G401.6 (cell line): ENCODE measurements around the gene TMEM30A.

Source experiments
- FAIRE-seq: peaks from 2 replicates; lab custom pipeline; 2012; peaks lifted over from hg19 to GRCh38; lab: Jason Lieb, UNC

Gene TMEM30A

DNA sequence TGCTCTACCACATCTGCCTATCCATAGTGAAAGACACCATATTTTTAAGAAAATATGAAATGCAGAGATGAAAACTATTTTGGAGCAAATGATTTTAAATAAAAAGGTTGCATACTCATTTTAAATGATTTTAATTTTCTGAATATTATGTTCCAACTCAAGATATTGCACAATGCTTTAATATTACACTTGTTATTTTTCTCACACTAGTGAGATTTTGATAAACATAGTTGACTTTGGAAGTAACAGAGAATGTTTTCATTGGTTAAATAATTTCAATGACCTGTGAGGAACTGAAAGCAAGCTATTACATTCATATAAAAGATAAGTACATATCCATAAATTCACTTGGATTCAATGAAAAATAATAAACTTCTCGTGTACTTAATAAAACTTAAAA is 7.2 kb upstream of the TMEM30A start:
- no peak for FAIRE-seq

DNA sequence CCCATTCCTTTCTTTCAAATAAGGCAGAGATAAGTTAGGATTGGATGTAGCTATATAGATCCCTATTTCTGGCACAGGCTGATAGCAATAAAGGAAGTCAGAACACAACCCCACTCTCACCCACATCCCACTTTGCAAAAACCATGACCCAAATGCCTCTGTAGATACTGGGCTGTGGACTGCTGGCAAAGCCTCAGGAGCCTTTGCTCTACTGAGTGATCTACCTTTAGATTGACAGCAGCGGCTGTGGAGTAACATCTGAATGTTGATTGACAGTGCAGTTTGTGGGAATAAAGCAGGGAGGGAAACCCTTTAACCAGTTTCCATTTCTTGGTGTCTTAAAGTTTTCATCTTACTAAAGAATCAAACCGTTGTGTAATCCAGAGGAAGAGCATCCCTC is 6.7 kb upstream of the TMEM30A start:
- no peak for FAIRE-seq

DNA sequence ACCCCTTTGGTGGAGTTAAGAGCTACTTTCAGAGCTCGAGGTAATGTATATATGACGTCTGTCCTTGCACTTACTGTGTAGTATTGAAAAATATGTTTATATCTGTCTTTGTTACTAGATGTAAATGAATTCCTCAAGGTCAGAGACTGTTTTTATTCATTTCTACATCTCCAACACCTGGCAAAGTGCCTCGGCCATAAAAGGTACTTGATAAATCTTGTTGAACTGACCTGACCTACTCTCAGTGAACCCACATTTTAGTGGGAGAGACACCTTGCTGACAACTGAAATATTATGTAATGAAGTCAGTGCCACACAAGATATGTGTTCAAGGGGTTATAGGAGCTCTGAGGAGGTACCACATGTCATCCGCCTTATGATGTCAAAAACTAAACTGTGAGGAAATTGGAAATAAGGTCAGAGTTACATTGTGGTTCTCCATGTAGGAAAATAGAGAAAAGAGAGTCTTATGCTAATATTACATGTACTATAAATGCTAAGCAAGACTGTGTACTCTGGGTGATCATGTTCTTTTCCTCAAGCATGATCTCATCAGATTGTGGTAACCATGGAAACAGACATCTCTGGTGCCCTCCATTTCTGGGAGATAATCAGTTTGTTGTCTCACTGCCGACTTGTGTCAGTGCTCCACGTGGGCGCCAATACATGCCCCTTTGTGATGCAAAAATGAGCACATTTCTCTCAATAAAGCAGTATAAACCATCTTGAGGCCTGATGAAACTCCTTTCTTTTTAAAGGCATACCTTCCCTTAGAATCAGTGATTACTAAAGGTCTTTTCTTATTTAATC is 5.7 kb upstream of the TMEM30A start:
- FAIRE-seq, result no peak

DNA sequence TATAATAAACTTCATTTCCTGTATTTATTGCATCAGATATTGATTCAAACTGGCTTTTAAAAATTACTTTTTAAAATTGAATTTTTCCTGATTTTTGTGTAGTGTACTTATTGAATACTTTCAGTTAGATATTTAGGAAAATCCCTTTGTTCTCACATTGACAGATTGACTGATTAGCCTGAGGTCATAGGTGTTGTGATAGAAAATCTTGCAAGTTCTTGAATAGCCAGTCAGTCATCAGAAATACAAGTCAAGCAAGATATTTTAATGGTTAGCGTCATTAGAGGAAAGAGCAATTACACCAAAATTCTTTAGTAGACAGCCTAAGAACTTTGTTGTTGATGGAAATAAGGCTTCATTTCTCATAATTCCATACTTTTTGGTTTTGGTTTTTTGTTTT is 3.4 kb upstream of the TMEM30A start:
- no peak for FAIRE-seq

DNA sequence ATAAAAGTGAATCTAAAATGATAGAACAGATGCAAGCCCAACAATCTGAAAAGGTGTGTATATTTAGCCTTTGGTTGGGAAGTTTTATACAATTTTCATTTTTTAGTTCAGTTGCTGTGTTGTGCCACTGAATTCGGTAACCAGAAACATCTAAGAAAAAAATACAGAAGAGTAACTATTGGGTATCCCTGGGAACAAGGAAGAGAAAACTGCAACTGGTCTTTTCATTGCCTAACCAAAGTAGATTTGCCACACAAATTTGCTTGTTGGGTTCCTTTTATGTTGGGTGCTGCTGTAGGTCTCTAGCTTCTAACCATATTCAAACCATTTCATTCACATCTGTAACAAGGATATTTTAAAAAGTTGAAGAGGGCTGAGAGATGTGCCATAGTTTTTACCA is 2.8 kb upstream of the TMEM30A start:
- no peak for FAIRE-seq

DNA sequence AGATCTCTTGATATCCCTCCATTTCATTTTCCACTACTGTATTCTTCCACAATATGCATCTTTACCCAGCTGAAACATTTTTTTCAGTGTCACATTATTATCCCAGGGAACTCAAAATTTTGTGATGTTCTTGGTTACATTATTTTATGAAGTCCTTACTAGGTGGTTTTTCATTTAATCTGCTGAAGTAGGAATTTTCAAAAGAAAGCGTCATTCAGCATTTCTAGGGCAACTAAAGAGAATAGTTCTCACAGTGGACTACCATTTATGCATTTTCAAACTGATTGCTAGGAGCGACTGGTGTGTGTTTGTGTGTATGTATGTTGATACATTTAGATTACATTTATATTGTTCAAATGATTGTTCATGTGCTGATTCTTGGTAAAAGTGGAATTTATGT is 2.4 kb upstream of the TMEM30A start:
- FAIRE-seq, result no peak

DNA sequence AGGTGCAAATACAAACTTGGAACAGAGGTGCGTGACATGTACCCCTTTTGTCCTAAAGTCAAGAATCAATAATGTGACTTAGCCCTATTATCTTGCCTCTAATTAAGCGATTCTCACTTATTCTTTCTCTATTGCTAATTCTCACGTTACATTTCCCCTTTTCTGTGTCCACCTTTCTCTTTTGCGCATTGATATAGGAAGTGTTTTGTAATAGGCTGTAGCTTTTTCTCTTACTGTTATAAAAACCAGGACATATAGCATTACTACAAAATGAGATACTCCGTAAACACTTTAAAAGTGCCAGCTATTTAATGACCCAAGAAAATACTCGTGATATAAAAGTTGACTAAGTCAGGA is 669 bp upstream of the TMEM30A start:
- FAIRE-seq, result no peak

DNA sequence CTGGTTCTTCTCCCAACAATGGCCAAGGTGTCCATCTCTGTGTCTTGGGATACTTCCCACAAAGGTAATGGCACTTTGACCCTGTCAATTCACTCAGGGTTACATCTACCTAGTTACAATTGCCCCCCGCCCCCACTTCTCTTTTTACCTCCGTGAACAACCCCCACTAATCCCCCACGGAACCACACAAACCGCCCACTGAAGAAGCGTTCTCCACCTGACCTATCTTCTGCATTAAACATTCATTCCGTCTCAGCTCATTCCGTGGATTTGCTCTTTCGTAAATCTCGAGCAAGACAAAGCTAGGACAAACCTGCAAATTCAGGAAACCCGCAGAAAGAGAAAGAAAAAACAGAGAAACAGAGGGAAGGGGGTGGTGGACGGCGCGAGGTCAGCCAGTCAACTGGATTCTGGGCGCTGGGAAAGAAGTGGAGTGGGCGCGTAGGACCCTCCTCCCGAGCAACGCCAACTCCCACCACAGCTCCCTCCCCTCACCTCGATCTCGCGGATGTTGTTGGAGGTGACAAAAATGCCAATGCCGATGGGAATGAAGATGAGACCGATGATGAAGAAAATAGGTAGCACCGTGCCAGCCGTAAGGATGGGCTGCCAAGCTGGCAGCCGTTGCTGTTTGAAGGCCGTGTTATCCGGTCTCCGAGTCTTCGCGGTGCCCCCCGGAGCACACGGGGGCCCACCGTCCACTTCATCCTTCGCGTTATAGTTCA is 523 bp downstream of the TMEM30A start:
- FAIRE-seq, result no peak

DNA sequence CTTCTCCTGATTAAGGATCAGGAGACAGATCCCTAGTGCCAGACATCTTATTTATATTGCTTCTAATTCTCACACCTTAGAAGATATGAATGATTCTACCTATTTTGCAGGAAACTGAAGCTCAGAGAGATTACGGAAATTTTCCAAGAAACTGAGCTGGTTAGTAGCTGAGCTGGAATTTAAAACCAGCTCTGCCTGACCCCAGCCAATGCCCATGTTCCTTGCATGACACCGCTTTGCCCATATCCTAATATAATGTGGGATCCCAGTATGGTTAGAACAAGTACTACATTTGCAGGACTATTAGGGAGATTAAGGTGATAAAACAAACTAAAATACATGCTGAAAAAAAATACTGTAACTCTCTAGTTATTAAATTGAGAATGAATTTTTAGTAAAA is 1.9 kb downstream of the TMEM30A start:
- no peak for FAIRE-seq

DNA sequence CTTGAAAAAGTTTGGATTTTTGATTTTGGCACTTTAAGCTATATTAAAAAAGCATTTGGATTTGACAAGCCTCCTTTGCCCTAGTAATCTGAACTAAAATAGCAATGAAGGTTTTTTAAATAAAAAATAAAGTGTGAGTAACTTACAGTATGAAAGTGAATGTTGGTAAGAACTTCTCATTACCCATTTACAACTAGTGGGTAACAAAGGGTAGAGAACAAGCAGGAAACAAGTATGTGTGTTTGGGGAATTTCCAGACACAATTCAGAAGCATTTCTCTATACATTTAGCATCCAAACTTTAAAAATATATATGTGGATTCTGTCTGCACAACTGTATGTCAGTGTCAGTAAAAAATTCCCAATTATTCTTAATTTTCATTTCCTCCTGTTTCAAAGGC is 2.9 kb downstream of the TMEM30A start:
- FAIRE-seq, result no peak

DNA sequence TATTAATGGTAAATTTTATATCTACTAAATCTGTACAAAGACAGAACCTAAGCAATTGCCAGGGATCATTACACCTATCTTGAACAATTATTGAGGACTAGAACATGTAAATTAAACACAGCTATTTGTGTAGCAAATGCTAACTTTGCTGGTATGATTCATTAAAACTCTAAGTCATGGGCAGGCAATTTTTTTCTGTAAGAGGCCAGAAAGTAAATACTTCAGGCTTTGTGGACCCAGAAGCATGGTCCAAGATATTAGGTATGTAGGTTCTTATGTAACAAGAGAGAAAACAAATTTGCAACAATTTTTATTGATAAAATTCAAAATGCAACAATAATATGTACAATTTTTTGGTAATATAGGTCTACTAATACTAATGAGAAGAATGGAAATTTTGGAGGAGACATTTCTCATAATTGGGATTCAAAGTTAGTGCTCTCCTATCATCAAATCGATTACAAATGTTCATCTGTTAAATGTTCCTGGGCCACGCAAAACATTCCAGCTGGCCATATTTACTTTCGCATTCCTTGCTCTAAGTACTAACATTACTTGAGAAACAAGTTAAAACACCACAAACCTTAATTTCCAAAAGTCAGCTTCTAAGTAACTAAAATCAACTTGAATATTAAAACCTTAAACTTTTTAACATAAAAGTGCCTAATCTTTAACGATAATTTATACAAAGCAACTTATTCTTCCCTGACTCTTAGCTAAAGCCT is 4.3 kb downstream of the TMEM30A start:
- no peak for FAIRE-seq

DNA sequence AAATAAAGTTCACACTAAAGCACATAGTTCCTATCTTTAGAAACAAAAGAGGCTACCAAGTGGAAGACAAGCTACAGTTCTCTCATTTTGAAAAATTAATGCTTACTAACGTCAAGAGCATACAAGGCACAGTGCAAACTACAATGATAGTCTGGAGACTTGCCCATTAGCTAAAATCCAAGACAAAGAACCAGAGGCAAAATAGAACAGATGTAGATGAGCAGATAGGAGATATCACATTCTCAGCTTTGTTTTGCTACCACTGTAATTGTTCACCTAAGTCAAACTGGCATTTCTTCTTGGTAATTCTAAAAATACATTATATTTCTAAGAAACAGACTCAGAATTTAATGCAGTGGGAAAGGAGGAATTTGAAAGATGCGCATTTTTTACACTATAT is 5.2 kb downstream of the TMEM30A start:
- FAIRE-seq, result no peak

DNA sequence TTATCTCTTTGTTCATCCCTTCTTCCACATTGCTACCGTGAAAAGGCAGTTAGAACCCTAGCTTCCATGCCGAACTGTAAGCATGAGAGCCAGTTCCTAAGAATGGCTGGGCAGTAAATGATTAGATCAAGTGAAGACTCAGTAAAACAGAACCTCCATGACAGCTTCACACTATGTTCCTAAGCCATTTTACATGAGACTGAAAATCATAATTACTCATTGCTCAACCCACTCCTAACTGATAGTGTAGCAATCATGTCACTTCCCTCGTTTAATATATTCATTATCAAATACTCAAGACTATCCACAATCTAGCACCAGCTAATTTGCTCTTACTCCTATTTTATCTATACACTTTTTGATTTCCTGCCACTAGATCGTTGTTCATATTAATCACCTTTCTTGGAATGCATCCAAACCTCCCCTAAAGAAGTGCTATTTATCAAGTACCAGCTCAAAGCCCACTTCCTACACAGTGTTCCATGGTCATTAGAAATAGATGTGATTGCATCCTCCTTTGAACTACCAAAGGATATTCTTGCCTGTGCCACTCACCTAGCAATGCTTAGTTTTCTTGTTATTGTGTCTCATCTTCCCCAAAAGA is 6.0 kb downstream of the TMEM30A start:
- no peak for FAIRE-seq

DNA sequence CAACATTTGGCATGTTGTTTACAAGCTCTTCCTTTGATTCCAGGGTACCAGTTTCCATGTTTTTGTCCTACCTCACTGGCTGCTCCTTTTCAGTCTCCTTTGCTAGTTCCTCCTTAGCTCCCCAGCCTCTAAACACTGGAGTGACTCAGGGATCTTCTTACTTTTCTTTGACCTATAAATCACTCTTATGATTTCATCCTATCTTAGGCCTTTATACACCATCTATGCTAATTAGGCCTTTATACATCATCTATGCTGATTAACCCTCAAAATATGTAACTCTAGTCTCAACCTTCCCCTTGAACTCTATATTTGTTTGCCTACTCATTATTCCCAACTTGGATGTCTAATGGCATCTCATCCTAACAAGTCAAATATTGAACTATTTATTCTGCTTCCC is 9.5 kb downstream of the TMEM30A start:
- no peak for FAIRE-seq

DNA sequence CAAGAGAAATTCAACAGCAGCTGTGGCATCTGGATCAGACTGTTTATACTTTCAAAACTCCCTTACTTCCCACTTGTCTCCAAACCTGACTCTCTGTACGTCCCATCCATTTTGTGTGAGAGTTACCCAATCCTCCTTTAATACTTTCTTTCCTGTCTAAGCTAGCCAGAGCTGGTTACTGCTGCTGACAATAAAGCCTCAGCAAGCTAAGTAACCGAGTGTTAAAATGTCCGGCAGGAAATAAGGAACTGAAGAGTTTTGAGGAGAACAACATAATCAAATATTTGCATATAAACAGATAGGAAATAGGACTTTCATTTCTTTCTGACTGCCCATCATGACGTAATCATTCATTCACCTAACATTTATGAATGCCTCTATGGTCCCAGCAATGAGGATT is 11.6 kb downstream of the TMEM30A start:
- FAIRE-seq, result no peak

DNA sequence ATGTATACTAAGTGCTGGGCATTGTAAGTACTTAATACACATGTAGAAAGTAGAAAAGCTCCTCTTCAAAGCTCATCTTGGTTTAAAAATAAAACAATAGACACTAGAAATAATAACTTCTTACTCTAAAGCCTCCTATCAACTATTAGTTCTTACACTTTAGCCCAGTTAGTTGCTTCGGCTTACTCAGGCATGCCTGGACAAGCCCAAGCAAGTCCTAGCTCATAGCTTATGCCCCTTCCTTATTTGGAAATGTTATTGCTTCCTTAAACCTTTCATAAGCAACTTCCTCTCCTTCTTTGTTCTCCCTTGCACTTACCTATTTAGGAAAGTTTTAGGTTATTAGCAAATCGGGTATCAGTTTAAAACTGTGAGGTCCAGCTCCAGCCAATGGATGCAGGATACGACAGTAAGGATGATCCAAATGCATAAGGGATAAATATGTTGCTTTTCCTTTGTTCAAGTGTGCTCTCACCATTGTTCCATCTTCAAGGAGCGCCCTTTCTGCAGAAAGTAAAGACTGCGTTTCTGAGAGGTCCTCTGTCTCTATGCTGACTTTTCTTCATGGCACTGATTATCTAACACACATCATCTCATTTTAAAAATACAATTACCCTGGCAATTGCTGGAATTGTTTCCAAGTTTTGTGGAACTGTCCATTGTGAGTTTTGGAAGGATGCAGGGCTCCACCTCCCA is 12.3 kb downstream of the TMEM30A start:
- FAIRE-seq, result no peak

DNA sequence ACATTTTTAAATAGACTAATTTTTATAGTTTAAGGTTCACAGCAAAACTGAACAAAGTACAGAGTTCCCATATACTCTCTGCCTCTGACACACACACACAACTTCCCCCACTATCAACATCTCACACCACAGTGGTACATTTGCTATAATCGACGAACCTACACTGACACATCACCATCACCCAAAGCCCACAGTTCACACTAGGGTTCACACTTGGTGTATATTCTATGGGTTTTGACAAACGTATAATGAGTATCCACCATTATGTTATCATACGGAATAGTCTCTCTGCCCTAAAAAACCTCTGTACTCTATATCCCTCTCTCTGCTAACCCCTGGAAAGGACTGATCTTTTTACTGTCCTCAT is 15.6 kb downstream of the TMEM30A start:
- no peak for FAIRE-seq

DNA sequence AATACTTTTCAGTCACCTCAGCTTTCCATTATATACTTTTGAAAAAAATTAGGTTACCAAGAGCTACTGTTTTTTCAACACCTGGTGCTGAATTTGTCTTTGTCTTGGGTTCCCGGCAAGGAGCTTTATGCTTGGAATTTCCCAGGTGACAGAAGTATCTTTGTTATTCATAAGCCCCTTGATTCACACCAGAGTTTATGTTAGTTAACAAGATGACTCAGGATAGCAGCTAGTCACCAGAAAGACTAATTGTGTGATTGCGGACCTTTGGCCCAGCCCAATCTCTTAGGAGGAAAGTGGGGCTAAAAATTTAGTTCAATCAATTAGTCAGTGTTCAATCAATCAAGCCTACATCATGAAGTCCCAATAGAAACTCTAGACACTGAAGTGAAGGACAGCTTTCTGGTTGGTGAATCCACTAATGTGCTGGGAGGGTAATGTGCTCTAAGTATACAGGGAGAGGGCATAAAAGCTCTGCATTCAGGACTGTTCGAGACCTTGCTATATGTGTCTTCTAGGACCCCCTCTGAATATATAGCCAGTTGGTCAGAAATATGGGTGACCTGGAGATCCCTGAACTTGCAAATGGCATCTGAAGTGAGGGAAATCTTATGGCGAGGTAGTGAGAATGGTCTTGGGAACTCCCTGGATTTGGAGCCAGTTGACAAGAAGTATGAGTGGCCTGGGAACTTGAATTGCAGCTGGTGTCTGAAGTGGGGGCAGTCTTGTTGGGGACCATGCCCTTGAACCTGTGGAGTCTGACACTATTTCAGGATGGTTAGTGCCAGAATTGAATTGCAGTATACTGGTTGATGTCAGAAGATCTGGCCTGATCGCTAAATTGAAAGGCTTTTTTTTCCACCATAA is 16.2 kb downstream of the TMEM30A start:
- FAIRE-seq, result no peak

DNA sequence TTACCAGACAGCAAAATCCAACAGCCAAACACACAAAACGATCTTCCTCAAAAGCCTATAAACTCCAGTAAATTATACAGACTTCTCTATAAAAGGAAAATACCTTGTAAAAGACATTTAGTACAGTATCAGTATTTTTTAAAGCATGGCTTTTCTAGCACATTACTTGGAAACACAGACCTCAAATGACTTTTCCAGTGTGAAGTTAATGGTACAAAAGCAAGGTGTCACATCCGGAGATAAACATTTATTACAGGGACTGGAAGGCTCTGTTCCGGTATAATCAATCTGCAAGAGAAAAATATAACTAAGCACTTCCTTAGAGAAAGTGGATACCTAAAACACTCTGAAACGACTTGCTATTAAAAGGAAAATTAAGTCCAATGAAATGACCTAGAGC is 17.1 kb downstream of the TMEM30A start:
- no peak for FAIRE-seq

DNA sequence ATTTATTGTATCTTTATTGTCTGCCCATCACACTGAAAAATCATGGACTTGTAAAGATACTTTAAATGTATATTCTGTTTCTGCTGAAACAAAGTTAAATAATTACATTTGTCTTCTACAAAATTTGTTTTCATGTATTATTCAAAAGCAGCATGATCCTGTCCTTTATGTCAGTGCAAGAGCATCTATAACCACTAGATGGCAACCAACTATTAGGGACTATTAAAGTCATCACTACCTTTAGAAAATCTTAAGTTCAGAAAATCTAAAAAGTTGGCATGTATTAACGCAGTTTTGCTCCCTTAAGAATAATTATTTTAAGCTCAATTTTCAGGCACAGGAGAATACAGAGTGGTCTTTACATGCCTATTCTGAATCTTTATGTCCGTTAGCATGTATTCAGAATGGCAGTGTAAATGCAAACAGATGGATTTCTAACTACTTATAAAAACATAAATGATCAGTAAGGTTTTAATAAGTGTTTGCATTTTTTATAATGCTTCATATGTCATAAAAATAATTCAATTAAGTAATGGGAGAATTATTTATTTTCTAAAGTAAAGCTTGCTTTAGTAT is 17.8 kb downstream of the TMEM30A start:
- peak; percentile 97 for FAIRE-seq

DNA sequence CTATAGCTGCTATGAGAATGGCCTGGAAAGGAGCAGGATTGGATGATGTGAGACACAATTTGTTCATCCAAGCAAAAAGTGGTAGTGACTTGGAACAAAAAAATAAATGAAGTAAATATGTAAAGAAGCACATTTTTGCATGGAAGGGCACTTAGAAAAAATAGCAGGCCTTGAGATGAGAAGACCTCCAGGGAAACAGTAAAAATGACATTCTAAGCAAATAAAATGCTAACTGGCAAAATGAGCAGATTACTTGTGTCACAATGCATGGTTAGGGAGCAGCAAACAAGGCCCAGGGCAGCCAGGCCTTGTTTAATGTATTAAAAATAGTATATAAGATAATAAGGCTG is 21.2 kb downstream of the TMEM30A start:
- FAIRE-seq, result no peak
